SK-N-SH (cell line): Measurements from ENCODE around the gene TSGA10IP. TPM values are rescaled to one million over a fixed set of nuclear protein-coding genes. Genes with fewer than 3 reads are reported as not detected.
A peak's percentile ranks its signal among the peaks of the same experiment; 100 is the strongest.

Experiments
- CTCF ChIA-PET: fragments of 300-600, 350-600 bp; formaldehyde crosslinking; extraction: SDS; loops from one replicate; lab custom pipeline; 2021; lab: Yijun Ruan, JAX
- POLR2A ChIA-PET: fragments of 350-600 bp; sonication (Branson Sonifier 250); formaldehyde crosslinking; extraction: SDS; loops from one replicate; lab custom pipeline; 2020; ENCODE audit warnings: antibody characterized with exemption, inconsistent platforms; lab: Yijun Ruan, JAX
- DNase-seq: peaks from one replicate; pipeline ENCODE4 v3.0.0; 2012
- H2AFZ ChIP-seq: fragments of 200-600 bp; sonication (generic); 2 replicates; pipeline ENCODE4 v1.8.1; 2016; ENCODE audit warnings: antibody characterized with exemption, mild to moderate bottlenecking, low read depth
- H3F3A ChIP-seq: fragments of 200-600 bp; sonication (generic); replicated peaks from 2 replicates; pipeline ENCODE3; 2016; ENCODE audit warnings: antibody characterized with exemption, mild to moderate bottlenecking; ENCODE audit not compliant: insufficient read depth
- H3K27ac ChIP-seq, 2 experiments: fragments of 200-500 bp in 1 of 2; fragments of 200-600 bp in 1 of 2; sonication (Bioruptor generic) in 1 of 2; sonication (generic), shearing (Covaris generic) in 1 of 2; 2 replicates each; pipeline versions ENCODE4 v1.5.1 to v1.6.1; 2014 to 2016; ENCODE audit warnings: low read depth in 2 of 2, inconsistent platforms in 1 of 2, low read length in 1 of 2, mild to moderate bottlenecking in 1 of 2, mixed read lengths in 1 of 2
- H3K27me3 ChIP-seq: fragments of 200-600 bp; sonication (generic), shearing (Covaris generic); 2 replicates; pipeline ENCODE4 v1.6.1; 2016; ENCODE audit warnings: mixed run types; ENCODE audit not compliant: insufficient read depth
- H3K36me3 ChIP-seq, 2 experiments: fragments of 200-500 bp in 1 of 2; fragments of 200-600 bp in 1 of 2; sonication (Bioruptor generic) in 1 of 2; sonication (generic) in 1 of 2; replicated peaks in 1 of 2; 2 replicates each; pipeline versions ENCODE3 to v1.5.1; 2014 to 2016; ENCODE audit warnings: low read length in 1 of 2, mild to moderate bottlenecking in 1 of 2; ENCODE audit not compliant: insufficient read depth in 2 of 2, control insufficient read depth in 1 of 2
- H3K4me1 ChIP-seq, 2 experiments: fragments of 200-500 bp in 1 of 2; fragments of 200-600 bp in 1 of 2; sonication (Bioruptor generic) in 1 of 2; sonication (generic), shearing (Covaris generic) in 1 of 2; 2 replicates each; pipeline versions ENCODE4 v1.5.1 to v1.6.1; 2014 to 2016; ENCODE audit warnings: low read depth in 1 of 2, low read length in 1 of 2, mixed run types in 1 of 2; ENCODE audit not compliant: insufficient read depth in 2 of 2, control insufficient read depth in 1 of 2
- H3K4me2 ChIP-seq: fragments of 200-600 bp; sonication (generic), shearing (Covaris generic); 2 replicates; pipeline ENCODE4 v1.6.1; 2017; ENCODE audit warnings: mixed run types
- H3K4me3 ChIP-seq, 2 experiments: fragments of 200-500 bp in 1 of 2; fragments of 200-600 bp in 1 of 2; sonication (Bioruptor generic) in 1 of 2; sonication (generic), shearing (Covaris generic) in 1 of 2; 2 replicates each; pipeline versions ENCODE4 v1.5.1 to v1.8.1; 2014 to 2016; ENCODE audit warnings: low read depth in 2 of 2, inconsistent platforms in 1 of 2, low read length in 1 of 2, mild to moderate bottlenecking in 1 of 2, mixed read lengths in 1 of 2, moderate library complexity in 1 of 2
- H3K79me2 ChIP-seq: fragments of 200-600 bp; sonication (generic); 2 replicates; pipeline ENCODE4 v1.8.1; 2017; ENCODE audit warnings: mild to moderate bottlenecking; ENCODE audit not compliant: insufficient read depth
- H3K9ac ChIP-seq: fragments of 200-600 bp; sonication (generic); 2 replicates; pipeline ENCODE4 v1.6.1; 2017; ENCODE audit warnings: mixed run types
- H3K9me2 ChIP-seq: fragments of 200-600 bp; sonication (generic); 2 replicates; pipeline ENCODE4 v1.6.1; 2017; ENCODE audit warnings: mixed run types
- H3K9me3 ChIP-seq: fragments of 200-600 bp; sonication (generic); 2 replicates; pipeline ENCODE4 v1.6.1; 2017; ENCODE audit warnings: mixed run types, mild to moderate bottlenecking, moderate library complexity
- H4K20me1 ChIP-seq: fragments of 200-600 bp; sonication (generic); 2 replicates; pipeline ENCODE4 v1.6.1; 2017; ENCODE audit warnings: mild to moderate bottlenecking, mixed run types; ENCODE audit not compliant: insufficient read depth
- CHD2 ChIP-seq: fragments of 150-350 bp; IDR thresholded peaks from 2 replicates; pipeline ENCODE4 v1.6.1; 2018; ENCODE audit warnings: low read length; ENCODE audit not compliant: partially characterized antibody
- ELF1 ChIP-seq: IDR thresholded peaks from 2 replicates; pipeline ENCODE4 v1.4.0; 2012
- EP300 ChIP-seq, 2 experiments: IDR thresholded peaks; 2 replicates each; pipeline versions ENCODE4 v1.4.0 to v1.6.1; 2012; ENCODE audit warnings: borderline replicate concordance in 1 of 2, low read depth in 1 of 2, low read length in 1 of 2
- EZH2phosphoT487 ChIP-seq: fragments of 200-600 bp; sonication (generic); IDR thresholded peaks from 2 replicates; pipeline ENCODE4 v1.6.1; 2017; ENCODE audit warnings: low read depth, mixed run types, mild to moderate bottlenecking, antibody characterized with exemption, moderate library complexity, borderline replicate concordance
- GABPA ChIP-seq: IDR thresholded peaks from 2 replicates; pipeline ENCODE4 v1.4.0; 2012; ENCODE audit warnings: low read depth, mild to moderate bottlenecking
- GATA2 ChIP-seq: sonication (generic); formaldehyde crosslinking; IDR thresholded peaks from 2 replicates; pipeline ENCODE4 v1.5.0; 2020; ENCODE audit warnings: mild to moderate bottlenecking, missing genetic modification reagents
- JUND ChIP-seq: IDR thresholded peaks from 2 replicates; pipeline ENCODE4 v1.4.0; 2012
- MAX ChIP-seq: IDR thresholded peaks from 2 replicates; pipeline ENCODE4 v1.4.0; 2012; ENCODE audit warnings: low read depth
- MEF2A ChIP-seq: IDR thresholded peaks from 2 replicates; pipeline ENCODE4 v1.4.0; 2012; ENCODE audit warnings: low read depth, borderline replicate concordance
- MXI1 ChIP-seq: IDR thresholded peaks from 2 replicates; pipeline ENCODE4 v1.6.1; 2012; ENCODE audit warnings: mild to moderate bottlenecking, low read depth, low read length, improper control_type of control experiment
- POLR2AphosphoS5 ChIP-seq: IDR thresholded peaks from 2 replicates; pipeline ENCODE4 v1.6.1; 2012; ENCODE audit warnings: low read depth, low read length
- RCOR1 ChIP-seq: fragments of 150-350 bp; IDR thresholded peaks from 2 replicates; pipeline ENCODE4 v1.6.1; 2017; ENCODE audit warnings: antibody characterized with exemption, low read length
- TAF1 ChIP-seq: IDR thresholded peaks from 2 replicates; pipeline ENCODE4 v1.6.1; 2012; ENCODE audit warnings: low read depth, mild to moderate bottlenecking, low read length, moderate library complexity, borderline replicate concordance
- TCF12 ChIP-seq: IDR thresholded peaks from 2 replicates; pipeline ENCODE4 v1.4.0; 2012
- TEAD4 ChIP-seq: IDR thresholded peaks from 2 replicates; pipeline ENCODE4 v1.4.0; 2012; ENCODE audit warnings: mild to moderate bottlenecking, borderline replicate concordance; ENCODE audit not compliant: insufficient read depth
- ZBTB33 ChIP-seq: IDR thresholded peaks from 2 replicates; pipeline ENCODE4 v1.4.0; 2012; ENCODE audit warnings: low read depth, borderline replicate concordance
- WGBS: methylation state at CpG from one replicate; pipeline ENCODE4 v1.1.6; 2017; ENCODE audit warnings: low lambda C conversion rate; 5-methylcytosine and 5-hydroxymethylcytosine counted together
- polyA plus RNA-seq, 3 experiments: library from polyadenylated mRNA; depleted of rRNA; stranded (reverse); fragments of >200 nt; gene quantifications; 2 replicates each; pipeline ENCODE4 v1.2.3, GENCODE V29; 2012
- TF ChIP-seq, protein P1 (sequence below): IDR thresholded peaks from 2 replicates; pipeline ENCODE4 v1.4.0; 2012; ENCODE audit warnings: low read depth, borderline replicate concordance

The TSGA10IP gene
- polyA plus RNA-seq, 1 of the 3 experiments (the other 2 are of a cell fraction): not detected

DNA sequence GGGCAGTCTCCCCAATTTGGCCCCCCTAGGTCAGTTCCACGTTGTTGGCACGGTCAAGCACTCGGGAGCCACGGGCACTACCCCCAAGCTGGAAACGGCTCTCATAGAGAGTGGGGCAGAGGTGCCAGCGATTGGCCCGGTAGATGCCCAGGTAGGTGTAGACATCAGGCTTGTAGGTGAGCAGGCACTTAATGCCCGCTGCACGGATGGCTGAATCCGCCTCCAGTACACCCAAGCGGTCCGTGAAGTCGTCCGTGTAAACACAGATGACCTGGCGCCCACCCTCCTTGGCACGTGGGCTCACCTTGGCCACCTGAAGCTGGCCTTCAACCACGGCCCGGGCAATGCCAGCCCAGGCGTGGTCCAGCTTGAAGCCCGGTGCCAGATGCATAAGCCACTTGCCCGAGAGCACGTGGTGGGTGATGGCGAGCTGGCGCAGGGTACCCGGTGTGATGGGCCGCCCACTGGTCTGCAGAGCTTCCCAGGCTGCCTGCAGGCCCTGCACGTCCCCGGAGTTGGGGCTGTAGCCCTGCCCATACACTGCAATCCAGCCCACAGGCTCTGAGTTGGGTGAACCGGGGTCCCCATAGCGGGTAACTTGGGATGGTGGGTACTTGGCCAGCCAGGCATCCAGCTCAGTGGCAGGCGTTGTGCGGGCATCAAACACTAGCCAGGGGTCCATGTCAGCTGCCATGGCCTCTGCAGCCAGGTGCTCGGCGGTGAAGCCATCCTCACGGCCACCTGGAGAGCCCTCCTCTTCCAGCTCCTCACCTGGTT, 27.7 kb upstream of the TSGA10IP start:
- peaks cover 80% of the 10 kb centered on the region for H3K79me2 ChIP-seq
- peaks cover 11 to 12% of the 10 kb centered on the region in 2 experiments for H3K36me3 ChIP-seq
- peak overlapping the region in 1 of 2 experiments; percentile 97 for H3K27ac ChIP-seq
- H3K4me3 ChIP-seq: peak overlapping the region; percentile 86 to 90
- peaks cover 24% of the 10 kb centered on the region for H3F3A ChIP-seq
- ChIA-PET POLR2A (interaction anchor here (0.6 to 1.5 kb wide), 4 partner anchors 17 to 33 kb away, joined by 3 to 4 read pairs (median 3); partner anchors contain the start of gene FOSL1), CTCF (interaction anchor here (1.0 to 3.3 kb wide), 4 partner anchors 19 to 33 kb away, joined by 3 to 24 read pairs (median 8); partner anchors contain the start of genes CCDC85B and FIBP)
- H4K20me1 ChIP-seq: 0 out of 2 replicates have a peak, but pooled peaks cover 4% of the 10 kb centered on the region
- peak overlapping the region; percentile 99 for H3K9ac ChIP-seq
- peak overlapping the region; percentile 96 for H3K4me2 ChIP-seq
- peaks cover 32 to 53% of the 10 kb centered on the region in 2 experiments; a peak in 3 of 4 replicates for H3K4me1 ChIP-seq
- no peaks in the 10 kb centered on the region for H3K9me2 ChIP-seq
- no peak for DNase-seq
- H3K27me3 ChIP-seq: no peaks in the 10 kb centered on the region
- H2AFZ ChIP-seq: no peak overlapping the region
- 71% methylated on average over 4 of the region's 35 CpGs for WGBS
- no peaks in the 10 kb centered on the region for H3K9me3 ChIP-seq
- TF ChIP-seq GABPA (no peak), ELF1 (no peak), CHD2 (no peak), TEAD4 (no peak), ZBTB33 (no peak), RCOR1 (no peak), GATA2 (CRISPR knock-in tag) (no peak), POLR2AphosphoS5 (no peak), EZH2phosphoT487 (no peak), TCF12 (no peak), EP300 (IDR thresholded peaks at IDR 0.05; ENCODE audit: borderline replicate concordance in 1 of 2, low read depth in 1 of 2, low read length in 1 of 2) (no peak), MAX (no peak), JUND (no peak), MXI1 (no peak), TAF1 (no peak), MEF2A (no peak)
- TF ChIP-seq, protein P1, sequence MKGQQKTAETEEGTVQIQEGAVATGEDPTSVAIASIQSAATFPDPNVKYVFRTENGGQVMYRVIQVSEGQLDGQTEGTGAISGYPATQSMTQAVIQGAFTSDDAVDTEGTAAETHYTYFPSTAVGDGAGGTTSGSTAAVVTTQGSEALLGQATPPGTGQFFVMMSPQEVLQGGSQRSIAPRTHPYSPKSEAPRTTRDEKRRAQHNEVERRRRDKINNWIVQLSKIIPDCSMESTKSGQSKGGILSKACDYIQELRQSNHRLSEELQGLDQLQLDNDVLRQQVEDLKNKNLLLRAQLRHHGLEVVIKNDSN: no peak
